SK-N-SH treated with all-trans-retinoic acid at 6 μM for 48 hours (cell line): Measurements from ENCODE around the gene TMIE.

Source experiments
- ARNTL ChIP-seq: fragments of 450-650 bp; formaldehyde crosslinking; IDR thresholded peaks from 2 replicates; pipeline ENCODE4 v1.5.0; 2020; ENCODE audit warnings: low read depth, mild to moderate bottlenecking, moderate library complexity, borderline replicate concordance
- CSDC2 ChIP-seq: fragments of 250-450 bp; sonication (Bioruptor Pico); IDR thresholded peaks from 2 replicates; pipeline ENCODE4 v1.5.0; 2020; ENCODE audit warnings: mild to moderate bottlenecking, moderate library complexity
- ESRRG ChIP-seq: fragments of 250-450 bp; sonication (Bioruptor Pico); IDR thresholded peaks from 2 replicates; pipeline ENCODE4 v1.6.1; 2021; ENCODE audit warnings: mild to moderate bottlenecking
- OSR1 ChIP-seq: fragments of 250-450 bp; sonication (Bioruptor Pico); IDR thresholded peaks from 2 replicates; pipeline ENCODE4 v1.8.0; 2022; ENCODE audit warnings: moderate library complexity, mild to moderate bottlenecking, inconsistent platforms
- ZFP3 ChIP-seq: fragments of 250-450 bp; sonication (Bioruptor Pico); IDR thresholded peaks from 2 replicates; pipeline ENCODE4 v1.5.0; 2020; ENCODE audit warnings: mild to moderate bottlenecking, moderate library complexity
- ZNF8 ChIP-seq: fragments of 450-650 bp; formaldehyde crosslinking; IDR thresholded peaks from 2 replicates; pipeline ENCODE4 v1.5.0; 2020; ENCODE audit warnings: mild to moderate bottlenecking, moderate library complexity
- TF ChIP-seq, protein P1 (sequence below): fragments of 250-450 bp; sonication (Bioruptor Pico); IDR thresholded peaks from 2 replicates; pipeline ENCODE4 v1.5.1; 2020; ENCODE audit warnings: low read depth, mild to moderate bottlenecking, moderate library complexity
- TF ChIP-seq, protein P2 (sequence below): fragments of 250-450 bp; sonication (Bioruptor Pico); IDR thresholded peaks from 2 replicates; pipeline ENCODE4 v1.5.0; 2020; ENCODE audit warnings: mild to moderate bottlenecking, moderate library complexity

DNA sequence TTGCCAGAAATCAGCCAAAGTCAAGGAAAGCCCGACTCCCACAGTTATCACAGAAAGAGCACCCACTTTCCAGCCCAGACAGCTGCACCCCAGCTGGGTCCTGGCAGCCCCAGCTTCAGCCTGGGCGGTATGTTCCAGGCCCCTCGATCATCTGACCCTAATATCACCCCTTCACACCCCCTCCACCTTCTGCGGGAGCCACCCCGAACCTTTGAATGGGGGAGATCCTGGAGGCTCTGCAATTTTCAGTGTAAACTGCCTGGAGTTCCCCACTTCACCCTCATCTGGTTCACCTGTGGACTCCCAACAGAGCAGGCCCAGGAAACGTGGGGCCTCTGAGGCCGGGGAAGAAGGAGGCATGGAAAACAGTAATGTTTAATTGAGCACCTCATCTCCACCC is 10.6 kb downstream of the TMIE start:
- TF ChIP-seq CSDC2 (no peak), ESRRG (CRISPR knock-in tag) (no peak), ZNF8 (CRISPR knock-in tag) (no peak), ARNTL (CRISPR knock-in tag) (no peak), OSR1 (CRISPR knock-in tag) (no peak), ZFP3 (CRISPR knock-in tag) (no peak)
- TF ChIP-seq, protein P1, sequence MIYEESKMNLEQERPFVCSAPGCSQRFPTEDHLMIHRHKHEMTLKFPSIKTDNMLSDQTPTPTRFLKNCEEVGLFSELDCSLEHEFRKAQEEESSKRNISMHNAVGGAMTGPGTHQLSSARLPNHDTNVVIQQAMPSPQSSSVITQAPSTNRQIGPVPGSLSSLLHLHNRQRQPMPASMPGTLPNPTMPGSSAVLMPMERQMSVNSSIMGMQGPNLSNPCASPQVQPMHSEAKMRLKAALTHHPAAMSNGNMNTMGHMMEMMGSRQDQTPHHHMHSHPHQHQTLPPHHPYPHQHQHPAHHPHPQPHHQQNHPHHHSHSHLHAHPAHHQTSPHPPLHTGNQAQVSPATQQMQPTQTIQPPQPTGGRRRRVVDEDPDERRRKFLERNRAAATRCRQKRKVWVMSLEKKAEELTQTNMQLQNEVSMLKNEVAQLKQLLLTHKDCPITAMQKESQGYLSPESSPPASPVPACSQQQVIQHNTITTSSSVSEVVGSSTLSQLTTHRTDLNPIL (CRISPR knock-in tag) = no peak
- TF ChIP-seq, protein P2, sequence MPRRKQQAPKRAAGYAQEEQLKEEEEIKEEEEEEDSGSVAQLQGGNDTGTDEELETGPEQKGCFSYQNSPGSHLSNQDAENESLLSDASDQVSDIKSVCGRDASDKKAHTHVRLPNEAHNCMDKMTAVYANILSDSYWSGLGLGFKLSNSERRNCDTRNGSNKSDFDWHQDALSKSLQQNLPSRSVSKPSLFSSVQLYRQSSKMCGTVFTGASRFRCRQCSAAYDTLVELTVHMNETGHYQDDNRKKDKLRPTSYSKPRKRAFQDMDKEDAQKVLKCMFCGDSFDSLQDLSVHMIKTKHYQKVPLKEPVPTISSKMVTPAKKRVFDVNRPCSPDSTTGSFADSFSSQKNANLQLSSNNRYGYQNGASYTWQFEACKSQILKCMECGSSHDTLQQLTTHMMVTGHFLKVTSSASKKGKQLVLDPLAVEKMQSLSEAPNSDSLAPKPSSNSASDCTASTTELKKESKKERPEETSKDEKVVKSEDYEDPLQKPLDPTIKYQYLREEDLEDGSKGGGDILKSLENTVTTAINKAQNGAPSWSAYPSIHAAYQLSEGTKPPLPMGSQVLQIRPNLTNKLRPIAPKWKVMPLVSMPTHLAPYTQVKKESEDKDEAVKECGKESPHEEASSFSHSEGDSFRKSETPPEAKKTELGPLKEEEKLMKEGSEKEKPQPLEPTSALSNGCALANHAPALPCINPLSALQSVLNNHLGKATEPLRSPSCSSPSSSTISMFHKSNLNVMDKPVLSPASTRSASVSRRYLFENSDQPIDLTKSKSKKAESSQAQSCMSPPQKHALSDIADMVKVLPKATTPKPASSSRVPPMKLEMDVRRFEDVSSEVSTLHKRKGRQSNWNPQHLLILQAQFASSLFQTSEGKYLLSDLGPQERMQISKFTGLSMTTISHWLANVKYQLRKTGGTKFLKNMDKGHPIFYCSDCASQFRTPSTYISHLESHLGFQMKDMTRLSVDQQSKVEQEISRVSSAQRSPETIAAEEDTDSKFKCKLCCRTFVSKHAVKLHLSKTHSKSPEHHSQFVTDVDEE (CRISPR knock-in tag) = no peak
